HG03108 (cell line): ENCODE results near the gene HEPACAM2.
A peak's percentile ranks its signal among the peaks of the same experiment; 100 is the strongest.

Experiments
- ATAC-seq: cut with Tn5 transposase; IDR thresholded peaks from one replicate; pipeline ENCODE4 v1.9.1; 2021; ENCODE audit warnings: moderate library complexity; ENCODE audit not compliant: unreplicated experiment

The HEPACAM2 gene

GRCh38 chr7:93226310-93226709 is at the start of gene HEPACAM2:
TSS of gene HEPACAM2 (minus strand) at chr7:93226469.
- ATAC-seq: no peak

GRCh38 chr7:93265220-93265619 is 39.0 kb upstream of the HEPACAM2 start:
- ATAC-seq: no peak

- no peak for ATAC-seq
Measured at GRCh38 chr7:93262535-93262934, 36.3 kb upstream of the HEPACAM2 start.

GRCh38 chr7:93258661-93259060 is 32.4 kb upstream of the HEPACAM2 start:
- no peak for ATAC-seq

GRCh38 chr7:93249491-93250148 is 23.4 kb upstream of the HEPACAM2 start:
- ATAC-seq: no peak

GRCh38 chr7:93245525-93246432 is 19.5 kb upstream of the HEPACAM2 start:
- ATAC-seq: no peak

GRCh38 chr7:93242106-93242505 is 15.8 kb upstream of the HEPACAM2 start:
- ATAC-seq: no peak

GRCh38 chr7:93239824-93240223 is 13.6 kb upstream of the HEPACAM2 start:
- ATAC-seq: no peak

GRCh38 chr7:93238748-93239147 is 12.5 kb upstream of the HEPACAM2 start:
- no peak for ATAC-seq

- ATAC-seq: no peak
Measured at GRCh38 chr7:93238131-93238530, 11.9 kb upstream of the HEPACAM2 start.

- no peak for ATAC-seq
Measured at GRCh38 chr7:93235541-93235940, 9.3 kb upstream of the HEPACAM2 start.

- ATAC-seq: no peak
Measured at GRCh38 chr7:93232673-93233018, 6.4 kb upstream of the HEPACAM2 start.

GRCh38 chr7:93231799-93232672 is 5.8 kb upstream of the HEPACAM2 start, which contains the start of gene VPS50:
TSS of gene VPS50 (plus strand) at chr7:93232366. CDS start at chr7:93232468, 102 bp downstream.
- peak; percentile 100 for ATAC-seq

- ATAC-seq: no peak
Measured at GRCh38 chr7:93231259-93231658, 5.0 kb upstream of the HEPACAM2 start.

- ATAC-seq: no peak
Measured at GRCh38 chr7:93228302-93228701, 2.0 kb upstream of the HEPACAM2 start.

GRCh38 chr7:93219868-93220267 is 6.4 kb downstream of the HEPACAM2 start:
- ATAC-seq: no peak

- no peak for ATAC-seq
Measured at GRCh38 chr7:93218997-93219827, 7.1 kb downstream of the HEPACAM2 start.

- ATAC-seq: no peak
Measured at GRCh38 chr7:93212881-93213280, 13.4 kb downstream of the HEPACAM2 start.

- no peak for ATAC-seq
Measured at GRCh38 chr7:93211228-93211818, 14.9 kb downstream of the HEPACAM2 start.

GRCh38 chr7:93205046-93205445 is 21.2 kb downstream of the HEPACAM2 start:
- ATAC-seq: no peak
